HEK293T (cell line): ENCODE results near the gene PLXDC1.

Source experiments
- ARNT ChIP-seq: fragments of 450-650 bp; IDR thresholded peaks from 2 replicates; pipeline ENCODE4 v1.6.1; 2017; ENCODE audit warnings: mild to moderate bottlenecking
- BHLHE40 ChIP-seq: fragments of 450-650 bp; IDR thresholded peaks from 2 replicates; pipeline ENCODE4 v1.6.1; 2016; ENCODE audit warnings: mild to moderate bottlenecking, moderate library complexity, borderline replicate concordance
- CTBP1 ChIP-seq: fragments of 450-650 bp; IDR thresholded peaks from 2 replicates; pipeline ENCODE4 v1.6.1; 2016; ENCODE audit warnings: borderline replicate concordance
- FOXA1 ChIP-seq: fragments of 450-650 bp; IDR thresholded peaks from 2 replicates; pipeline ENCODE4 v1.6.1; 2016; ENCODE audit warnings: mild to moderate bottlenecking
- FOXK2 ChIP-seq: fragments of 450-650 bp; IDR thresholded peaks from 2 replicates; pipeline ENCODE4 v1.6.1; 2016; ENCODE audit warnings: mild to moderate bottlenecking
- FOXM1 ChIP-seq: fragments of 450-650 bp; IDR thresholded peaks from 2 replicates; pipeline ENCODE4 v1.6.1; 2017; ENCODE audit warnings: mild to moderate bottlenecking, borderline replicate concordance
- L3MBTL2 ChIP-seq: fragments of 450-650 bp; conservative IDR thresholded peaks from 2 replicates; pipeline ENCODE4 v1.6.1; 2016; ENCODE audit warnings: mild to moderate bottlenecking
- PKNOX1 ChIP-seq: fragments of 450-650 bp; IDR thresholded peaks from 2 replicates; pipeline ENCODE4 v1.6.1; 2016
- SP1 ChIP-seq: fragments of 450-650 bp; IDR thresholded peaks from 2 replicates; pipeline ENCODE4 v1.6.1; 2017
- SUZ12 ChIP-seq: fragments of 450-650 bp; IDR thresholded peaks from 2 replicates; pipeline ENCODE4 v1.6.1; 2016; ENCODE audit warnings: mild to moderate bottlenecking

- no peak for TF ChIP-seq FOXA1
- no peak for TF ChIP-seq SUZ12
- TF ChIP-seq SP1, result no peak
- TF ChIP-seq FOXK2, result no peak
- TF ChIP-seq BHLHE40, result no peak
- no peak for TF ChIP-seq CTBP1
- TF ChIP-seq L3MBTL2, result no peak
- TF ChIP-seq PKNOX1, result no peak
- TF ChIP-seq ARNT, result no peak
- no peak for TF ChIP-seq FOXM1
Observed at GRCh38 chr17:39151943-39152818, 744 bp upstream of the PLXDC1 start.
